Neural progenitor cell (in vitro differentiated cells): ENCODE results near the gene P2RX6. TPM values are rescaled to one million over a fixed set of nuclear protein-coding genes. Genes with fewer than 3 reads are reported as not detected.
A peak's percentile ranks its signal among the peaks of the same experiment; 100 is the strongest.

Experiments
- DNase-seq: peaks from one replicate; pipeline ENCODE4 v3.0.0-alpha.2; 2016; ENCODE audit warnings: low spot score
- H2AFZ ChIP-seq: fragments of 200-600 bp; sonication (generic); replicated peaks from 2 replicates; pipeline ENCODE4 v1.6.1; 2016; ENCODE audit warnings: antibody characterized with exemption
- H3F3A ChIP-seq: fragments of 200-600 bp; sonication (generic); 2 replicates; pipeline ENCODE4 v1.6.1; 2016; ENCODE audit warnings: antibody characterized with exemption, low read depth
- H3K27ac ChIP-seq: fragments of 200-600 bp; sonication (generic); 2 replicates; pipeline ENCODE4 v1.5.1; 2016; ENCODE audit warnings: mild to moderate bottlenecking
- H3K27me3 ChIP-seq: fragments of 200-600 bp; sonication (generic); 2 replicates; pipeline ENCODE4 v1.6.1; 2016; ENCODE audit warnings: mild to moderate bottlenecking, moderate library complexity
- H3K36me3 ChIP-seq: fragments of 200-600 bp; sonication (generic); 2 replicates; pipeline ENCODE4 v1.5.1; 2016
- H3K4me1 ChIP-seq: fragments of 200-600 bp; sonication (generic); 2 replicates; pipeline ENCODE4 v1.6.1; 2016; ENCODE audit warnings: mixed run types
- H3K4me2 ChIP-seq: fragments of 200-600 bp; sonication (generic); 2 replicates; pipeline ENCODE4 v1.6.1; 2016
- H3K4me3 ChIP-seq: fragments of 200-600 bp; sonication (generic); 2 replicates; pipeline ENCODE4 v1.5.1; 2016
- H3K79me2 ChIP-seq: fragments of 200-600 bp; sonication (generic); 2 replicates; pipeline ENCODE4 v1.6.1; 2016; ENCODE audit warnings: low read depth
- H3K9ac ChIP-seq: fragments of 200-600 bp; sonication (generic); 2 replicates; pipeline ENCODE4 v1.6.1; 2016
- H3K9me3 ChIP-seq: fragments of 200-600 bp; sonication (generic); 2 replicates; pipeline ENCODE4 v1.5.1; 2016; ENCODE audit warnings: low read depth
- H4K20me1 ChIP-seq: fragments of 200-600 bp; sonication (generic); 2 replicates; pipeline ENCODE4 v1.6.1; 2016; ENCODE audit warnings: low read depth
- H3K27ac Mint-ChIP-seq: 3 replicates; pipeline ENCODE4 v1.8.0; 2021; ENCODE audit warnings: mixed read lengths
- H3K27me3 Mint-ChIP-seq: 2 replicates; pipeline ENCODE4 v1.8.0; 2022; ENCODE audit warnings: low read depth, mild to moderate bottlenecking, inconsistent platforms, moderate library complexity, mixed read lengths; ENCODE audit not compliant: insufficient read depth
- H3K36me3 Mint-ChIP-seq: 3 replicates; pipeline ENCODE4 v1.8.0; 2021; ENCODE audit warnings: mixed read lengths
- H3K4me1 Mint-ChIP-seq: 3 replicates; pipeline ENCODE4 v1.8.0; 2021; ENCODE audit warnings: mixed read lengths
- H3K4me3 Mint-ChIP-seq: 3 replicates; pipeline ENCODE4 v1.8.0; 2021; ENCODE audit warnings: mild to moderate bottlenecking, moderate library complexity, mixed read lengths
- H3K9me3 Mint-ChIP-seq: 3 replicates; pipeline ENCODE4 v1.8.0; 2020; ENCODE audit warnings: mixed read lengths
- CTCF ChIP-seq: fragments of 200-600 bp; sonication (generic); IDR thresholded peaks from 2 replicates; pipeline ENCODE4 v1.5.1; 2017; ENCODE audit warnings: antibody characterized with exemption, mild to moderate bottlenecking
- EZH2 ChIP-seq: fragments of 200-600 bp; sonication (generic); IDR thresholded peaks from 2 replicates; pipeline ENCODE4 v1.6.1; 2017; ENCODE audit warnings: antibody characterized with exemption, mild to moderate bottlenecking, moderate library complexity
- EZH2phosphoT487 ChIP-seq: fragments of 200-600 bp; sonication (generic); IDR thresholded peaks from 2 replicates; pipeline ENCODE4 v1.6.1; 2017; ENCODE audit warnings: antibody characterized with exemption
- total RNA-seq: library from RNA; depleted of rRNA; stranded (reverse); fragments of >200 nt; gene quantifications from 2 replicates; pipeline ENCODE4 v1.2.3, GENCODE V29; 2015; ENCODE audit warnings: low replicate concordance

Gene P2RX6
- total RNA-seq, 1 donor from 2014 or later, result 0.36 TPM

DNA sequence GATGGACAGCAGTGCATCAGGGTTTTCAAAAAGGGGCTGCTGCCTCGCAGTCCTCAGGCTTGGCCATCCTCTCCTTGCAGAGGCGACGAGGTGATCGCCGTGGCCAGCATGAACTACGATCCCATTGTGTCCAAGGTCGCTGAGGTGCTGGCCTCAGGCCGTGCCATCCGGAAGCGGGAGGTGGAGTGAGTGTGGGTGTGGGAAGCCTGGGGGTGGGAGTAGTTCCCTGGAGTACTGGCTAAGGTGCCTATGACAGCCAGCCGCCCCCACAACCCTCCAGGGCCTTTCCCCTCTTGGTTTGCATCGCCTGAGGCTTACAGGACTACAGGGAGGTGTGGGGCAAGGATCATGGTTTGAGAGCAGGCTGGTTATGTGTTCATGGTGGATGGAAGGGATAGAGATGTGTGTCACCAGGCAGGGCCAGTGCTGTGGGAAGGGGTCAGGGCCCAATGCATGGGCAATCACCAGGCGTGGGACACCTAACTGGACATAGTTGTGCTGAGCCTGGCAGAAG is 35.0 kb upstream of the P2RX6 start:
- H3K79me2 ChIP-seq, result peaks cover 22% of the 10 kb centered on the region
- H4K20me1 ChIP-seq, result no peaks in the 10 kb centered on the region
- Mint-ChIP-seq H3K4me3 (peak overlapping the region; percentile 77), H3K36me3 (peaks cover 6% of the 10 kb centered on the region), H3K27ac (no peak overlapping the region), H3K27me3 (peaks cover 13% of the 10 kb centered on the region), H3K9me3 (no peaks in the 10 kb centered on the region), H3K4me1 (peaks cover 29% of the 10 kb centered on the region)
- no peak overlapping the region for H2AFZ ChIP-seq
- no peaks in the 10 kb centered on the region for H3K27me3 ChIP-seq
- peak; percentile 15 for DNase-seq
- TF ChIP-seq EZH2, result no peak
- peaks cover 28% of the 10 kb centered on the region for H3F3A ChIP-seq
- no peak overlapping the region for H3K27ac ChIP-seq
- H3K36me3 ChIP-seq, result no peaks in the 10 kb centered on the region
- H3K9me3 ChIP-seq, result no peaks in the 10 kb centered on the region
- H3K4me3 ChIP-seq, result peak overlapping the region; percentile 27
- peak overlapping the region; percentile 67 for H3K4me2 ChIP-seq
- peaks cover 24% of the 10 kb centered on the region for H3K4me1 ChIP-seq
- no peak overlapping the region for H3K9ac ChIP-seq

DNA sequence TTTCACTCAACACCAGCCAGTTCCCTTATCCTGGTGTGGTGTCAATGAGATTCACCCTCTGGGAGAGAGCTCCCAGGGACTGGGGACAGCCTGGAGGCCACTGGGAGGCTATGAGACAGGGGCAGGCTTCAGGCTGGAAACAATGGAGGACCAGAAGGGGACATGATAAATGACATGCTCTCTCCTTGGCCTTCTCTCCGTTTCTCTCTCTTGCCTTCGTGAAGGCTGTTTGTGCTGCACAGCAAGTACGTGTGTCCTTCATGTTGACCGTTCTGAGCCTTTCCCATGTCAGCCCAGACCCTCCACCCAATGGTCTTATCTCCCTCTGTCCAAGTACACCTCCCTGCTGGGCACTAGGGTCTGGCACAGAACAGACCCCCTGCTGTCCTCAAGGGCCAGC is 34.4 kb upstream of the P2RX6 start:
- Histone ChIP-seq H3K27me3 (no peaks in the 10 kb centered on the region), H3K4me2 (peak overlapping the region; percentile 67), H2AFZ (no peak overlapping the region), H3K36me3 (no peaks in the 10 kb centered on the region), H3K27ac (no peak overlapping the region), H3K4me3 (no peak overlapping the region), H3F3A (peaks cover 28% of the 10 kb centered on the region), H4K20me1 (no peaks in the 10 kb centered on the region), H3K4me1 (peaks cover 24% of the 10 kb centered on the region), H3K9me3 (no peaks in the 10 kb centered on the region), H3K9ac (no peak overlapping the region), H3K79me2 (peaks cover 22% of the 10 kb centered on the region)
- Mint-ChIP-seq H3K27ac (no peak overlapping the region), H3K27me3 (peaks cover 13% of the 10 kb centered on the region), H3K36me3 (peaks cover 6% of the 10 kb centered on the region), H3K4me1 (peaks cover 29% of the 10 kb centered on the region), H3K9me3 (no peaks in the 10 kb centered on the region), H3K4me3 (peak overlapping the region; percentile 77)
- DNase-seq, result no peak
- TF ChIP-seq CTCF (no peak), EZH2 (no peak), EZH2phosphoT487 (no peak)

- Histone ChIP-seq H3K4me3 (peak overlapping the region; percentile 66), H3F3A (peaks cover 28% of the 10 kb centered on the region), H4K20me1 (no peaks in the 10 kb centered on the region), H3K79me2 (peaks cover 22% of the 10 kb centered on the region), H3K9me3 (no peaks in the 10 kb centered on the region), H3K36me3 (no peaks in the 10 kb centered on the region), H3K9ac (peak overlapping the region; percentile 66), H3K4me1 (peaks cover 24% of the 10 kb centered on the region), H2AFZ (peak overlapping the region; percentile 75), H3K4me2 (peak overlapping the region; percentile 92), H3K27me3 (no peaks in the 10 kb centered on the region), H3K27ac (peak overlapping the region; percentile 40)
- DNase-seq, result no peak
- peaks cover 26% of the 10 kb centered on the region for H3K4me1 Mint-ChIP-seq
- no peaks in the 10 kb centered on the region for H3K9me3 Mint-ChIP-seq
- H3K27me3 Mint-ChIP-seq, result peaks cover 13% of the 10 kb centered on the region
- peaks cover 6% of the 10 kb centered on the region for H3K36me3 Mint-ChIP-seq
- peak overlapping the region; percentile 99 for H3K4me3 Mint-ChIP-seq
- TF ChIP-seq EZH2, result no peak
- no peak for TF ChIP-seq CTCF
- TF ChIP-seq EZH2phosphoT487, result no peak
- peak overlapping the region; percentile 87 for H3K27ac Mint-ChIP-seq
These were observed 33.8 kb upstream of the P2RX6 start for GRCh38 chr22:20980938-20981722.
